ENCODE results near the gene ARL15.

ARL15 gene

GRCh38 chr5:53962306-53962705, 348.1 kb downstream of the ARL15 start:
- Histone ChIP-seq H3K9me3 (no peaks in the 10 kb centered on the region), H3K36me3 (no peaks in the 10 kb centered on the region), H3K4me3 (ENCODE audit: low read depth, low read length) (no peak overlapping the region), H3K27me3 (no peaks in the 10 kb centered on the region), H3K4me1 (no peaks in the 10 kb centered on the region)
- DNase-seq: no peak
- TF ChIP-seq CTCF (IDR thresholded peaks at IDR 0.05; ENCODE audit: low read depth, low read length): no peak

DNA sequence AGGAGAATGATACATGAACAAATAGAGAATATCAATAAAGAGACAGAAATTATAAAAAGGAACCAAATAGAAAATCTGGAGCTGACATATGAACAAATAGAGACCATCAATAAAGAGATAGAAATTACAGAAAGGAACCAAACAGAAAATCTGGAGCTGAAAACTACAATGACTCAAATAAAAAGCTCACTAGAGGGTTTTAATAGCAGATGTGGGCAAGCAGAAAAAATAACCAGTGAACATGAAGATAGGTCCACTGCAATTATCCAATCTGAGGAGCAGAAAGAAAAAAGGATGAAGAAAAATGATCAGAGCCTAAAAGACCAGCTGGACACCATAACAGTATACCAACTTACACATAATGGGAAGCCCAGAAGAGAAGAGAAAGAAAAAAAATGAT, 353.7 kb downstream of the ARL15 start:
- no peak for TF ChIP-seq CTCF (IDR thresholded peaks at IDR 0.05; ENCODE audit: low read depth, low read length)
- H3K27me3 ChIP-seq: no peaks in the 10 kb centered on the region
- H3K36me3 ChIP-seq: no peaks in the 10 kb centered on the region
- DNase-seq: no peak
- H3K4me1 ChIP-seq: no peaks in the 10 kb centered on the region
- no peaks in the 10 kb centered on the region for H3K9me3 ChIP-seq
- no peak overlapping the region for H3K4me3 ChIP-seq (ENCODE audit: low read depth, low read length)

DNA sequence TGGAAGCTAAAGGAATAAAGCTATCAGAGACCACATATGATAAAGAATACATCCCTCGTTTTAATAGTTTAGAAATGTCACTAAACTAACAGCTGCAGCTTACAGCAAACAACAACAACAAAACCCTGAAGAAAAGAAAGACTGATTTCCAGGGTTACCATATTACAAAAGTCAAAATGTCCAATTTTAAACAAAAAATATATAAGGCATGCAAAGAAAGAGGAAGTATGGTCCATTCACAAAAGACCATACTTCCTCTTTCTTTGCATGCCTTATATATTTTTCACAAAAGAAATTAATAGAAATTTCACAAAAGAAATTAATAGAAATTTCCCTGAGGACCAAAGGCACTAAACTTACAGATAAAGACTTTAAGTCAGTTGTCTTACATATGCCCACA, 354.2 kb downstream of the ARL15 start:
- H3K36me3 ChIP-seq: no peaks in the 10 kb centered on the region
- no peak for TF ChIP-seq CTCF (IDR thresholded peaks at IDR 0.05; ENCODE audit: low read depth, low read length)
- DNase-seq: no peak
- no peaks in the 10 kb centered on the region for H3K27me3 ChIP-seq
- no peaks in the 10 kb centered on the region for H3K4me1 ChIP-seq
- no peaks in the 10 kb centered on the region for H3K9me3 ChIP-seq
- no peak overlapping the region for H3K4me3 ChIP-seq (ENCODE audit: low read depth, low read length)

GRCh38 chr5:53950621-53951020, 359.8 kb downstream of the ARL15 start:
- Histone ChIP-seq H3K9me3 (no peaks in the 10 kb centered on the region), H3K4me1 (no peaks in the 10 kb centered on the region), H3K4me3 (ENCODE audit: low read depth, low read length) (no peak overlapping the region), H3K27me3 (no peaks in the 10 kb centered on the region), H3K36me3 (no peaks in the 10 kb centered on the region)
- DNase-seq: no peak
- no peak for TF ChIP-seq CTCF (IDR thresholded peaks at IDR 0.05; ENCODE audit: low read depth, low read length)

- no peak for TF ChIP-seq CTCF (IDR thresholded peaks at IDR 0.05; ENCODE audit: low read depth, low read length)
- H3K4me1 ChIP-seq: no peaks in the 10 kb centered on the region
- H3K4me3 ChIP-seq (ENCODE audit: low read depth, low read length): no peak overlapping the region
- no peak for DNase-seq
- no peaks in the 10 kb centered on the region for H3K27me3 ChIP-seq
- no peaks in the 10 kb centered on the region for H3K9me3 ChIP-seq
- no peaks in the 10 kb centered on the region for H3K36me3 ChIP-seq
Observed at GRCh38 chr5:53948598-53948997, 361.8 kb downstream of the ARL15 start.

- no peak for TF ChIP-seq CTCF (IDR thresholded peaks at IDR 0.05; ENCODE audit: low read depth, low read length)
- H3K4me1 ChIP-seq: no peaks in the 10 kb centered on the region
Observed at GRCh38 chr5:53946405-53947100, 363.8 kb downstream of the ARL15 start.

More at GRCh38 chr5:53946405-53947100, 363.8 kb downstream of the ARL15 start:
- no peaks in the 10 kb centered on the region for H3K9me3 ChIP-seq
- no peaks in the 10 kb centered on the region for H3K36me3 ChIP-seq
- no peak for DNase-seq
- no peak overlapping the region for H3K4me3 ChIP-seq (ENCODE audit: low read depth, low read length)
- H3K27me3 ChIP-seq: no peaks in the 10 kb centered on the region

All from BE2C (cell line).